ENCODE results near the gene L1CAM. TPM values are rescaled to one million over a fixed set of nuclear protein-coding genes. Genes with fewer than 3 reads are reported as not detected.
A peak's percentile ranks its signal among the peaks of the same experiment; 100 is the strongest.

L1CAM gene
- total RNA-seq, 1 experiment from 2014 or later = 49.7 TPM

DNA sequence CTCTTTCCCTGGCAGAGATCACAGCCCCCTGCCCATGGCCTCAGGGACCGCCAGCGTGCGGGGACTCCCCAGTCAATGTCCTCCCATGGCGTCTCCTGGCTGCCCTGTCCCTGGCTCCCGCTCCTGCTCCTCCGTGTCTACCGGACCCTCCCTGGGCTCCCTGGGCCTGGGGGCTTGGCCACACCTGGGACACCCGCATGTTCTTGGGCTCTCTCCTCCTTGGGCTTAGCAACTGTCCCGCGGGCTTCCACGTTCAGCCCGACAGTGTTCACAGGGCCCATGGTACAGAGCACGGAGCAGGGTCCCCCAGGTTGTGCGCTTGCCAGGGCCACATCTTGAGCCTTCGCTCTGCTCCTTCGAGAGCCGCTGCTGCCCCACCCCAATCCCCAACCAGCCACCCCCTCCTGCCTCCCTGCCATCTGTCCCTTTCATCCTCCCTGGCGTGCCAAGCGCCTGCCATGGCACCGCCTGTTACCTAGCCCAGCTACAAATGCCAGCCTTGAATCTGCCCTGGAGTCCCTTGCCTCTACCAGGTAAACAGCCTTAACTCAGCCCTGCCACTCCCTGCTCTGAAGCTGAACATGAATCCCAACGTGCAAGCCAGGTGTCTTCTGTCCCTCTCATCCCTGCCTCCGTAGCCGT, 22.4 kb upstream of the L1CAM start:
- in situ Hi-C loops (cut with HindIII; ENCODE audit: low pct_unique_long_range_greater_than_20kb, low sequenced_read_pairs) = no loop called here
- DNase-seq (ENCODE audit: low read depth) = no peak

DNA sequence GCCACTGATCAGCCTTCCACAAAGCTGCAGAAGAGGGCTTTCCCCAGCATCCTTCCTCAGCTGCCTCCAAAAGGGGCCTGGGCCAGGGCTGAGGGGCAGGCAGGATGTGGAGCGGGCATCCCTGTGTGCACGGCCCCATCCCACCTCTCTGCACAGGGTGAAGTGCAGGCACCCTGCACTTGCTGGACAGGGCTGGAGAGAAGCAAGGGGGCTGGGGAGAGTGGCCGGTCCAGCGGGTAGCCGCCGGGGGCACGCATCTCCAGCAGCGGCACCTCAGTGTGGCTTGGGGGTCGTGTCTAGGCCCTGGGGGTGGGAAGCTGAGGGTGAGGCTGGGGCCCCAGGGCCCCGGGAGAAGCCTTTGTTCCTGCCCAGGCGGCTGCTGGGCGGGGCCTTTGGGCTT, 21.5 kb upstream of the L1CAM start:
- no peak for DNase-seq (ENCODE audit: low read depth)
- in situ Hi-C loops (cut with HindIII; ENCODE audit: low pct_unique_long_range_greater_than_20kb, low sequenced_read_pairs) = no loop called here

DNA sequence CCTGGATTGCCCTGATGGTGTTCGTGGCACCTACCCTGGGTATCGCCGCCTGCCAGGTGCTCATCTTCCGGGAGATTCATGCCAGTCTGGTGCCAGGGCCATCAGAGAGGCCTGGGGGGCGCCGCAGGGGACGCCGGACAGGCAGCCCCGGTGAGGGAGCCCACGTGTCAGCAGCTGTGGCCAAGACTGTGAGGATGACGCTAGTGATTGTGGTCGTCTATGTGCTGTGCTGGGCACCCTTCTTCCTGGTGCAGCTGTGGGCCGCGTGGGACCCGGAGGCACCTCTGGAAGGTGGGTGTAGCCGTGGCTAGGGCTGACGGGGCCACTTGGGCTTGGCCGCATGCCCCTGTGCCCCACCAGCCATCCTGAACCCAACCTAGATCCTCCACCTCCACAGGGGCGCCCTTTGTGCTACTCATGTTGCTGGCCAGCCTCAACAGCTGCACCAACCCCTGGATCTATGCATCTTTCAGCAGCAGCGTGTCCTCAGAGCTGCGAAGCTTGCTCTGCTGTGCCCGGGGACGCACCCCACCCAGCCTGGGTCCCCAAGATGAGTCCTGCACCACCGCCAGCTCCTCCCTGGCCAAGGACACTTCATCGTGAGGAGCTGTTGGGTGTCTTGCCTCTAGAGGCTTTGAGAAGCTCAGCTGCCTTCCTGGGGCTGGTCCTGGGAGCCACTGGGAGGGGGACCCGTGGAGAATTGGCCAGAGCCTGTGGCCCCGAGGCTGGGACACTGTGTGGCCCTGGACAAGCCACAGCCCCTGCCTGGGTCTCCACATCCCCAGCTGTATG, 20.3 kb upstream of the L1CAM start:
- no peak for DNase-seq (ENCODE audit: low read depth)
- in situ Hi-C loops (cut with HindIII; ENCODE audit: low pct_unique_long_range_greater_than_20kb, low sequenced_read_pairs) = no loop called here

DNA sequence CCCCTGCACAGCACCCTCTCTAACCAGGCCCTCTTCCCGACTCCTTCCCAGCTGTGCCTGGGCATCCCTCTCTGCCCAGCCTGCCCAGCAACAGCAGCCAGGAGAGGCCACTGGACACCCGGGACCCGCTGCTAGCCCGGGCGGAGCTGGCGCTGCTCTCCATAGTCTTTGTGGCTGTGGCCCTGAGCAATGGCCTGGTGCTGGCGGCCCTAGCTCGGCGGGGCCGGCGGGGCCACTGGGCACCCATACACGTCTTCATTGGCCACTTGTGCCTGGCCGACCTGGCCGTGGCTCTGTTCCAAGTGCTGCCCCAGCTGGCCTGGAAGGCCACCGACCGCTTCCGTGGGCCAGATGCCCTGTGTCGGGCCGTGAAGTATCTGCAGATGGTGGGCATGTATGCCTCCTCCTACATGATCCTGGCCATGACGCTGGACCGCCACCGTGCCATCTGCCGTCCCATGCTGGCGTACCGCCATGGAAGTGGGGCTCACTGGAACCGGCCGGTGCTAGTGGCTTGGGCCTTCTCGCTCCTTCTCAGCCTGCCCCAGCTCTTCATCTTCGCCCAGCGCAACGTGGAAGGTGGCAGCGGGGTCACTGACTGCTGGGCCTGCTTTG, 19.6 kb upstream of the L1CAM start:
- in situ Hi-C loops (cut with HindIII; ENCODE audit: low pct_unique_long_range_greater_than_20kb, low sequenced_read_pairs) = no loop called here
- no peak for DNase-seq (ENCODE audit: low read depth)

DNA sequence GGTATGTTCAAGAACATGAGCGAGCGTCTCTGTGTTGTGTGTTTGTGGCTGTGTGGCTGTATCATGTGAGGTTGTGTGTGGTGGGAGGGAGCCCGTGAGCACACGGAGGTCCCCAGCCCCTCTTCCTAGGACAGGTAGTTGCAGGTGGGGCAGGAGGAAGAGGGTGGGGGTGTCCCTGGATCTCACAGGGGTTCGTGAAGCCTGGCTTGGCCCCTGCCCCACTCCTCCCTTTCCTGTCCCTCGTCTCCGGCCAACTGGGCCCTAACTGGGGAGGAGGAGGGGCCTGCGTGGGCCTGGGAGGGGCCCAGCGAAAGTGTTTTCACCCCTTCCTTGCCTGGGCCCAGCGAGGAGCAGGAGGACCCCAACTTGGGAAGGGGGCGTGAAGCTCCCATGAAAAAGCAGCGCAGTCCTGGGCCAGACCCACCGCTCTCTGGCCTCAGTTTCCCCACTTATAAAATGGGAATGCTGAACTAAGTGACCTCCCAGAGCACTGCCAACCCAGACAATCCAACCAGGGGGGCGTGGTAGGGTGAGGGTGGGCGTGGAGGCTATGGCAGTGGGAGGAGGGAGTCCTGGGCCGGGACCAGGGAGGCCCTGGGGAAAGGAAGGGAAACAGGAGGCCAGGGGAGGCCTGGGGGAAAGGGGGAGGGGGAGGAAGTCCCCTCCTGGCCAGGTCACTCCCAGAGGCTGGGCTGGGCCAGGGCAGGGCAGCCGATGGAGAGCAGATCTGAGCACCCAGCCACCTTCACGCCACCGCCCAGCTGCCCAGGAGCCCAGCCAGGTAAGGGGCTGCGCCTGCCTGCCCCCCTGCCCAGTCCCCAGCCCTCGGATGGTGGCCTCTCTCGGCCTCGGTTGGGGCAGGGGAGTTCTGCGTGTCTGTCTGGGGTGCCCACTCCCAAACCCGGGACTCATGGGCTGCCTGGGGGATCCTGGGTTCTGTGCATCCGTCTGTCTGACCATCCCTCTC, 18.3 kb upstream of the L1CAM start, which contains the start of gene AVPR2:
Gene AVPR2, plus strand, starts transcription at position 683 of the 967 bp plus-strand sequence. CDS start 473 bp downstream, outside the sequence.
- in situ Hi-C loops (cut with HindIII; ENCODE audit: low pct_unique_long_range_greater_than_20kb, low sequenced_read_pairs) = no loop called here
- no peak for DNase-seq (ENCODE audit: low read depth)

DNA sequence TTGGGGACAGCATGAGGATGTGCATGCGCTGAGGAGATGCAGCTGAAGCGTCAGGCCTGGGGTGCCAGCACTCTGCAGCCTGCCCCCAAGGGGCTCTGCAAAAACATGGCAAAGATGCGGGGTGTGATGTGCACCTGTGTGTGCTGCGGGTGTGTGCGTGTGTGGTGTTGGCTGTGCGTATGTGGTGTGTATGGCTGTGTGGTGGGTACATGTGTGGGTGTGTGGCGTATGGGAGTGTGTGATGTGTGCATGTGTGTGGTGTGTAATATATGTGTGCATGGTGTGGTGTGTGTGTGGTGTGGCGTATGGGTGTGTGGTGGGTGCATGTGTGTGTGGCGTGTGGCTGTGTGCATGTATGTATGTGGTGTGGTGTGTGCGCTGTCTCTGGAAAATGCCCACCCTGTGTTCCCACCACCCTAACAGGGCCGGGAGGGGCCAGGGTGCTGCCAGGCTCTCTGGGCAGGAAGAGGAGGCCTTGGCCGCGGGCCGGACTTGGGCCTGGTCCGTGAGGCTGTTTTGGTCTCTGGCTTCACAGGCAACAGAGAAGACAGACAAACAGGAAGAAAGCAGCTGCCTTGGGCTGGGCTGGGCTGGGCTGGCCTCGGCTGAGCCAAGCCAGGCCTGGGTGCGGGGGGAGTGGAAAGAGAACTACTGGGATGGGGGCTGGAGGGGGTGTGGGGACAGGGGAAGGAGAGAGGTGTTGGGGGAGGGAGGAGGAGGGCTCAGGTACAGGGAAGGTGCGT, 17.4 kb upstream of the L1CAM start:
- in situ Hi-C loops (cut with HindIII; ENCODE audit: low pct_unique_long_range_greater_than_20kb, low sequenced_read_pairs) = no loop called here
- DNase-seq (ENCODE audit: low read depth) = no peak

DNA sequence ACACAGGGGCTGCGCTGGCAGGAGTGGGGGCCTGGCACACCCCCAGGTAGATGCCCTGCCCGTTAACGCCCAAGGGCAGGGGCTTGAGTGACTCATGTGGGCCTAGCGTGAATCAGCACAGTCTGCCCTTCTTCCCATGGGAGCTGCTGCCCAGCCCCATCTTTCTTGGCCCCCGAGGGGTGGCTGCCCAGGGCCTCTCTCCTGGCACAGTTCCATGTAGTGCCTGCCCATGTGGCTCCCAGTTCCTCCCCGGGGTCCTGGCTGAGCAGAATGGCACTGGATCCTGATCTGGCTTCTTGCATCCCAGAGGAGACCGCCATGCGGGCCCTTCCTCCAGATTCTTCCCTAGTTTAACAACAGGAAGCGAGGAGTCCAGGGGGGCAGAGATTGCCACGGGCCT, 16.4 kb upstream of the L1CAM start:
- in situ Hi-C loops (cut with HindIII; ENCODE audit: low pct_unique_long_range_greater_than_20kb, low sequenced_read_pairs) = no loop called here
- DNase-seq (ENCODE audit: low read depth) = no peak

DNA sequence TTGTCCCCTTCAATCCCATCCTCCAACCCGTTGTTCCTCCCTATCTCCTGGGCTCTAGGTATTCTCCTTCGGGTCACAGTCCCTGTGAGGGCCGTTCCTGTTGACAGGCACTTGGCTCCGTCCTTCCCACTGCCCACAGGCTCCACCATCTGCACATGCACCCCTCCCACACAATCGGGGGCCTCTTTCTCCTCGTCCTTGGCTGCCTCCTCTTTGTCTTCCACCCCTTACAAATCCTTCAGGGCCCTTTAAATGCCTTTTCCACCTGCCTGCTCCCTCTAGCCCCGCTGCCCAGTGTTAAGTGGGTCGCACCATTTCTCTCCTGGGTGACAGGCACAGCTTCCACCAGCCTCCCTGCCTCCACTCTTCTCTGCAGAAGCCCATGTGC, 15.8 kb upstream of the L1CAM start:
- in situ Hi-C loops (cut with HindIII; ENCODE audit: low pct_unique_long_range_greater_than_20kb, low sequenced_read_pairs) = no loop called here
- no peak for DNase-seq (ENCODE audit: low read depth)

DNA sequence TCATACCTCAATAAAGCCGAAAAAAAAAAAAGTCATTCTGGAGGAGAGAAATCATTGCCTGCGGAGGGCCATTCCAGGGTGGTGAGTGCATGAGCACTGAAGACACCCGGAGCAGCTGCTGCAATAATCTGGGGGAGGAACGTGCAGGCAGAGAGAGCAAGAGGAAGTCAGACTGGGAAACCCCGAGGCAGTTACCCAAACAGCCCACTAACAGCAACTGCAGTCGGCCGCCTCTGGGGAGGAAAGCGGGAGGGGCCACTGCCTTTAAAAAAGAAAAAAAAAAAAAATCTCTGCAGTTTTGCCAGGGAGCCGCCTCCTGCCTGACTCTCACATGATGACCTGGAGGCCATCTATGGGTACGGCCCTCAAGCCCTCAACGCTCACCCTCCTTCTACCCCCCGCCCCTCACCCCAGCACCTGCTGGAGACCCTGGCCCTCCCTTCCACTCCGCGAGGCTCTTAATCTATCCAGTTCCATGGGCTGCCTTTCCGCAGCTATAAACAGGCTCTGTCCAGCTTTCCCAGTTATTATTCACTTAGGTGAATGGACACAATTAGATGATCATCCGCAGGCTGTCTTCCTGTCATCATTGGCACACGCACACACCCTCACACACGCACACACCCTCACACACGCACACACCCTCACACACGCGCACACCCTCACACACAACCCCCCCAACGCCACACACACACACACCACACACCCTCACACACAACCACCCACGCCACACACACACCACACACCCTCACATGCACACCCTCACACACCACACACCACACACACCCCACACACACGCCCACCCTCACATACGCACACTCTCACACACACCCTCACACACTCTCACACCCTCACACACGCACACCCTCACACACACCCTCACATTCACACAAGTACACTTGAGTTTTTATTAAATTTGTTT, 15.1 kb upstream of the L1CAM start:
- in situ Hi-C loops (cut with HindIII; ENCODE audit: low pct_unique_long_range_greater_than_20kb, low sequenced_read_pairs) = no loop called here
- DNase-seq (ENCODE audit: low read depth) = peak; percentile 81

DNA sequence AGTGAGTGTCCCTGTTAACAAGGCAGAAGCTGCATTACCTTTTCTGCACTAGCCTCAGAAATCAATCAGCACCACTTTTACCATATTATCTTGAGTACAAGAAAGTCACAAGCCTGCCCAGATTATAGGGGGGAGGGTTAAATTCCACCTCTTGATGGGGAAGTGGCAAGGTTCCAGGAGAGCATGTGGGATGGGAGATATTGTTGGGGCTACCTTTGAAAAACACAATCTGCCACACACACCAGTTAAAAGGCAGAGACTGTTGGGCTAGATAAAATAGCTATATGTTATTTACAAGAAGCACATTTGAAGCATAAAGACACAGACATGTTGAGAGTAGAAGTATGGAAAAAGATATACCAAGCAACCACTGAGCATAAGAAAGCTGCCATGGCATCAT, 11.9 kb upstream of the L1CAM start:
- DNase-seq (ENCODE audit: low read depth) = no peak
- in situ Hi-C loops (cut with HindIII; ENCODE audit: low pct_unique_long_range_greater_than_20kb, low sequenced_read_pairs) = no loop called here

DNA sequence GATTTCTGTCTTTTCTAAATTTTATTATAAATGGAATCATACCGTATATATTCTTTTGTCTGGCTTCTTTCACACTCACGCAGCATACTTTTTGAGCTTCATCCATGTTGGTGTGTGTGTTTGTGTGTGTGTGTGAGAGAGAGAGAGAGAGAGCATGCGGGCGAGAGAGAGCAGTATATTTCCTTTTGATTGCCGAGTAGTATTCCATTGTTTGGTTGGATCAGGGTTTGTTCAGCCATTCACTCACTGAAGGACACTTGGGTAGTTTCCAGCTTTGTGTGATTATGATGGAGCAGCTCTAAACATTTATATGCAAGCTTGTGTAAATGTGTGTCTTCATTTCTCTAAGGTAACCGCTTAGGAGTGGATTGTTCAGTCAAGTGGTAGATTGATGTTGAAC, 3.1 kb upstream of the L1CAM start:
- in situ Hi-C loops (cut with HindIII; ENCODE audit: low pct_unique_long_range_greater_than_20kb, low sequenced_read_pairs) = no loop called here
- DNase-seq (ENCODE audit: low read depth) = no peak

DNA sequence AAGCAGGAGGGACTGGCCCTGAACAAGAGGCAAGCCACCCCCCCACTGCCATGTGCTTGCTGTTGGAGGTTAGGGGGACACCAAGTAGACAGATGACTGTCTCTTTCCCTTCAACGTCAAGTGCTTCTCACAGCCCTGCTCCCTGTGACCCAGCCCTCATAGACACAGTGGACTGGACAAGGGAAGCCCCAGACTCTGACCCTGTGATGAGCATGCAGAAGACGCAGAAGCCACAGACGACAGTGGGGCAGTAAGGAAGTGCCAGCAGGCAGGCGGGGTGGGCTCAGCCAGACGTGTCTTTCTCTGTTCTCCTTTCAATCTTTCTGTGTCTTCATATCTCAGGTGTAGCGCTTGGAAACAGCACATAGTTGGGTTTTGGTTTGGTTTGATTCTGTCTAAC, 2.4 kb upstream of the L1CAM start:
- DNase-seq (ENCODE audit: low read depth) = no peak
- in situ Hi-C loops (cut with HindIII; ENCODE audit: low pct_unique_long_range_greater_than_20kb, low sequenced_read_pairs) = no loop called here

DNA sequence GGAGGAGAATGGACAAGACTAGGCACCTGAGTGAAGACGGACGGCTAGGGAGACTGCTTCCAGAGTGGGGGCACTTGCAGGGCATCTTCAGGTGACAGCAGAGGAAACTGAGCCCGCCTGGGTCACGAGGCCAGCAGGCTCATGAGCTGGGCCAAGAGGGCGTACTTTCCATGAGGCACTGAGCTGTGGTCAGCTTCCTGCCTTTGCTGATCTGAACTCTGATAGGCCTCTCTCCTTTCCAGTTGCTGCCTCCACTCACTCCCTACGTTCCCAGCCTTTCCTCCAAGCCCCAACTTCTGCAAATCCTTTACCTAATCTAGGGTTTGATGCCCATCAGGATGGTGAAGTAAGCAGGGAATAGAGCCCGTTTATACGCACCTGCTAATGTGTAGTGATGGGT, 1.4 kb upstream of the L1CAM start:
- DNase-seq (ENCODE audit: low read depth) = no peak
- in situ Hi-C loops (cut with HindIII; ENCODE audit: low pct_unique_long_range_greater_than_20kb, low sequenced_read_pairs) = no loop called here

DNA sequence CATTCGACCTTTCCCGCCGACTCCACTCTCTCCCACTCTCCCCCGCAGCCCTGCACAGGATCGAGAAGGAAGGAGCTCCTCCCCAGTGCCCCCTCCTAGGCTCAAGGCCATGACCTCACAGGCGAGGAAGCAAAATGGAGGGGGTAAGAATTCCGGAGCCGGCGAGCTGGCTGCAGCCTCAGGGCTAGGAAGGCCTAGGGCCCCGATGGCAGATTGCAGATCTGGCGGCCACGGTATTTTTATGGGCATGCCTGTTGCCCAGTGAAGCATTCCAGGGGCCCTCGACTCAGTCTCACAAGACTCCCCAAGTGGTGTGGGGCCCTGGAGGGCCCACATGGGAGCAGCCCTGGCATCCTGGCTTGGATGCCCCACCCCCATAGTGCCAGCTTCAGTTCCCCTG, 942 bp upstream of the L1CAM start:
- in situ Hi-C loops (cut with HindIII; ENCODE audit: low pct_unique_long_range_greater_than_20kb, low sequenced_read_pairs) = no loop called here
- peak; percentile 79 for DNase-seq (ENCODE audit: low read depth)

DNA sequence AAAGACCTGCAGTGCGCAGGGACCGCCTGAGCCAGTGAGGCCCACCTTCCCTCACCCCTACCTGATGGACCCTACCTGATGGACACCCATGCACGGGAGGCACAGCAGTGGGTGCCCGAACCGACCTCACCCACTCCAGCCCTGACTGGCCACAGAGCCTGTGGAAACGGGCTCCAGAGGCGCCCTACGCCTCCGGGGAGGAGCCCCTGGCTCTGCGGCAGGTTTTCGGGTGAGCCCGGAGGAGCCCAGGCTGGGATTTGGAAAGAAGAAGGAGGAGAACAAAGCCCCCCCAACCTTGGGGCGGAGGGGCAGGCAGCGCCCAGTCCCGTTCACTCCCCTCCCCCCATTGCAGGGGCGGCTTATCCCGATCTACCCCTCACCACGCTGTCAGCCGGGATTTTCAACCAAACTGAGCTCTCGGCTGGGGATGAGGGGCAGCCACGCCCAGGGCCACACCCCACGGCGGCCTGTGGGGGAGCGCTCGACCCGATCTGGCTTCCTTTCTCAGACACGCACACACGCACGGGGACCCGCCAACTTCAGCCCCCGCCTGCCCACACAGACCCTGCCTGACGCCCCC, 675 bp downstream of the L1CAM start:
- in situ Hi-C loops (cut with HindIII; ENCODE audit: low pct_unique_long_range_greater_than_20kb, low sequenced_read_pairs) = no loop called here
- DNase-seq (ENCODE audit: low read depth) = no peak

DNA sequence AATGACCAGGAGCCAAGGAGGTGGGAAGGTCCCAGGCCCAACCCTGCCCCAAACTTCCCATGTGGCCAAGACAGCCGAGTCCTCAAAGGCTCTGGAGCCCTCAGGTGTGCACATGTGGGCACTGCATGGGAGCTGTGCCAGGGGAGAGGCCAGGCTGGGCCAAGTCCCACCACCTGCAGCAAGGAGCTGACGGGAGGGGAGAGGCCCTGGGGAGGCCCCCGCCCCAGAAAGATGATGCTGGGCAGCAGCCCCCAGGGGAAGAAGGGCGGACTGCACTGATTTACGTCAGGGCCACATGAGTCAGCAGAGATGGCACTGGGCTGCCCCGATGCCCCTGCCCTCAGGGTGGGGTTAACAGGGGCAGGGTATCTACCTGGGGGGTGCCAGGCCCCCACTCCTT, 1.4 kb downstream of the L1CAM start:
- in situ Hi-C loops (cut with HindIII; ENCODE audit: low pct_unique_long_range_greater_than_20kb, low sequenced_read_pairs) = no loop called here
- peak; percentile 32 for DNase-seq (ENCODE audit: low read depth)

DNA sequence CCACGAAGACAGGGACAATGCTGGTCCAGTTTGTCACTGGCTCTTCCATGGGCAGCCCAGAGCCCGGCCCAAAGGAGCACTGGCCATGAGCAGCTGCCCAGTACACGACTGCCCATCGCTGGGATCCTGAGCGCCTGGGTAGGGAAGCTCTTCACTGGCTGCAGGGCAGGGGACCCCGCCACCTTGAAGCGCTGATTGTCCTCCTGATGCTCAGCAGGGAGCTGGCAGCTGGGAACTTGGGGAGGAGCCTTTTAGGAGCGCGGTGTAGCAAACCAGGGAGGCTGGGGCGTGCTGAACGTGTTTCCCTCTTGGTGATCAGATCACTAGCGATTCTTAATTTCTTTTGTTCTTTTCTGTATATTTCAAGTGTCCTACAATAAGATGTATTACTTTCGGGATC, 1.8 kb downstream of the L1CAM start:
- in situ Hi-C loops (cut with HindIII; ENCODE audit: low pct_unique_long_range_greater_than_20kb, low sequenced_read_pairs) = no loop called here
- DNase-seq (ENCODE audit: low read depth) = no peak
